HCT116 (cell line): Measurements from ENCODE around the gene TIAM2. TPM values are rescaled to one million over a fixed set of nuclear protein-coding genes. Genes with fewer than 3 reads are reported as not detected.

ENCODE experiments used
- ATAC-seq: fragments of 200-7000 bp; cut with Tn5 transposase; 2 replicates; pipeline ENCODE4 v1.9.1; 2020; ENCODE audit warnings: mild to moderate bottlenecking, moderate library complexity
- BruUV-seq: library from RNA; stranded (reverse); fragments of 400-500 nt; replicated peaks from 2 replicates; lab custom pipeline; 2021; lab: Mats Ljungman, UMichigan
- CTCF ChIA-PET: fragments of 300-600 bp; sonication (Branson Sonifier 250); formaldehyde crosslinking; loops from one replicate; lab custom pipeline; 2021; ENCODE audit warnings: antibody characterized with exemption; lab: Charles Lee
- POLR2A ChIA-PET: fragments of 300-600, 350-600 bp; sonication (Branson Sonifier 250); formaldehyde crosslinking; loops from one replicate; lab custom pipeline; 2021; ENCODE audit warnings: antibody characterized with exemption; lab: Charles Lee
- RAD21 ChIA-PET, 2 experiments: fragments of 300-600 bp; sonication (Branson Sonifier 250); formaldehyde crosslinking; loops; one replicate each; lab custom pipeline; 2023; ENCODE audit warnings: low total read pairs in 2 of 2; ENCODE audit not compliant: uncharacterized antibody in 2 of 2, unreplicated experiment in 2 of 2, low non-redundant PET in 1 of 2; lab: Charles Lee
- DNase-seq: peaks from one replicate; pipeline ENCODE4 v3.0.0-alpha.2; 2010; ENCODE audit warnings: low read depth, low spot score
- H2AFZ ChIP-seq: fragments of 200-600 bp; shearing (Covaris generic), sonication (generic); 2 replicates; pipeline ENCODE4 v1.6.1; 2017; ENCODE audit warnings: low read depth, mixed run types, mixed read lengths, antibody characterized with exemption, low read length; ENCODE audit not compliant: poor library complexity, severe bottlenecking
- H3K27ac ChIP-seq: 2 replicates; pipeline ENCODE4 v1.5.1; 2012; ENCODE audit warnings: low read depth, low read length
- H3K27me3 ChIP-seq: fragments of 200-600 bp; sonication (generic); 2 replicates; pipeline ENCODE4 v1.6.1; 2016; ENCODE audit warnings: mixed run types, low read length, mixed read lengths; ENCODE audit not compliant: insufficient read depth
- H3K36me3 ChIP-seq, 2 experiments: fragments of 200-500 bp in 1 of 2; fragments of 200-600 bp in 1 of 2; sonication (Bioruptor generic) in 1 of 2; sonication (generic) in 1 of 2; 2 replicates each; pipeline versions ENCODE4 v1.5.1 to v1.6.1; 2014 to 2016; ENCODE audit warnings: low read length in 2 of 2, inconsistent platforms in 1 of 2, mixed read lengths in 1 of 2, mixed run types in 1 of 2; ENCODE audit not compliant: insufficient read depth in 2 of 2, control insufficient read depth in 1 of 2
- H3K4me1 ChIP-seq, 2 experiments: fragments of 200-600 bp in 1 of 2; sonication (generic) in 1 of 2; 2 replicates each; pipeline versions ENCODE4 v1.5.1 to v1.6.1; 2012 to 2017; ENCODE audit warnings: low read length in 2 of 2, inconsistent platforms in 1 of 2, mild to moderate bottlenecking in 1 of 2, mixed read lengths in 1 of 2, mixed run types in 1 of 2, moderate library complexity in 1 of 2; ENCODE audit not compliant: insufficient read depth in 2 of 2, control insufficient read depth in 1 of 2
- H3K4me2 ChIP-seq: fragments of 200-600 bp; sonication (generic); 2 replicates; pipeline ENCODE4 v1.6.1; 2017; ENCODE audit warnings: mixed run types, low read length, mixed read lengths
- H3K4me3 ChIP-seq, 2 experiments: fragments of 200-600 bp in 1 of 2; sonication (generic) in 1 of 2; replicated peaks in 1 of 2; 2 replicates each; pipeline ENCODE4 v1.5.1; 2011 to 2016; ENCODE audit warnings: low read length in 2 of 2, control low read depth in 1 of 2, low read depth in 1 of 2, mild to moderate bottlenecking in 1 of 2, mixed read lengths in 1 of 2, mixed run types in 1 of 2
- H3K79me2 ChIP-seq: fragments of 200-600 bp; sonication (generic); 2 replicates; pipeline ENCODE4 v1.6.1; 2017; ENCODE audit warnings: mild to moderate bottlenecking, mixed run types, low read length, moderate library complexity, mixed read lengths; ENCODE audit not compliant: insufficient read depth
- H3K9ac ChIP-seq: fragments of 200-600 bp; sonication (generic); 2 replicates; pipeline ENCODE4 v1.6.1; 2016; ENCODE audit warnings: low read length, mixed read lengths
- H3K9me2 ChIP-seq: fragments of 200-600 bp; sonication (generic), shearing (Covaris generic); 2 replicates; pipeline ENCODE4 v1.6.1; 2017; ENCODE audit warnings: mixed run types, mild to moderate bottlenecking, moderate library complexity; ENCODE audit not compliant: insufficient read depth
- H3K9me3 ChIP-seq, 2 experiments: fragments of 200-500 bp in 1 of 2; fragments of 200-600 bp in 1 of 2; sonication (Bioruptor generic) in 1 of 2; sonication (generic) in 1 of 2; 2 replicates each; pipeline ENCODE4 v1.6.1; 2014 to 2017; ENCODE audit warnings: low read length in 2 of 2, mixed read lengths in 2 of 2, inconsistent platforms in 1 of 2, low read depth in 1 of 2, mild to moderate bottlenecking in 1 of 2, mixed run types in 1 of 2, moderate library complexity in 1 of 2; ENCODE audit not compliant: control insufficient read depth in 1 of 2, insufficient read depth in 1 of 2
- H4K20me1 ChIP-seq: fragments of 200-600 bp; sonication (generic), shearing (Covaris generic); 2 replicates; pipeline ENCODE4 v1.6.1; 2017; ENCODE audit warnings: mixed run types, mild to moderate bottlenecking, moderate library complexity; ENCODE audit not compliant: insufficient read depth
- ATF3 ChIP-seq: IDR thresholded peaks from 2 replicates; pipeline ENCODE4 v1.6.1; 2012
- CBX3 ChIP-seq: IDR thresholded peaks from 2 replicates; pipeline ENCODE4 v1.6.1; 2012; ENCODE audit warnings: low read depth
- CTCF ChIP-seq, 3 experiments: fragments of 200-600 bp in 1 of 3; sonication (generic) in 1 of 3; IDR thresholded peaks in 2 of 3; conservative IDR thresholded peaks in 1 of 3; 2 replicates each; pipeline ENCODE4 v1.5.1; 2012 to 2017; ENCODE audit warnings: low read depth in 2 of 3, low read length in 2 of 3, antibody characterized with exemption in 1 of 3, borderline replicate concordance in 1 of 3, control low read depth in 1 of 3, mild to moderate bottlenecking in 1 of 3, mixed read lengths in 1 of 3, mixed run types in 1 of 3, moderate library complexity in 1 of 3; ENCODE audit not compliant: insufficient read depth in 1 of 3
- ELF1 ChIP-seq: IDR thresholded peaks from 2 replicates; pipeline ENCODE4 v1.6.1; 2012; ENCODE audit warnings: low read depth, borderline replicate concordance
- EZH2 ChIP-seq: fragments of 200-600 bp; sonication (generic); IDR thresholded peaks from 2 replicates; pipeline ENCODE4 v1.6.1; 2017; ENCODE audit warnings: antibody characterized with exemption, mixed run types
- EZH2phosphoT487 ChIP-seq: fragments of 200-600 bp; IDR thresholded peaks from 2 replicates; pipeline ENCODE4 v1.6.1; 2018; ENCODE audit warnings: antibody characterized with exemption, borderline replicate concordance
- JUND ChIP-seq: IDR thresholded peaks from 2 replicates; pipeline ENCODE4 v1.6.1; 2012
- MAX ChIP-seq: IDR thresholded peaks from 2 replicates; pipeline ENCODE4 v1.6.1; 2012
- POLR2A ChIP-seq: IDR thresholded peaks from 2 replicates; pipeline ENCODE4 v1.7.0; 2011; ENCODE audit warnings: borderline replicate concordance; ENCODE audit not compliant: insufficient read depth, insufficient read length; ENCODE audit errors: extremely low read depth
- REST ChIP-seq: IDR thresholded peaks from 2 replicates; pipeline ENCODE4 v1.6.1; 2012; ENCODE audit warnings: low read depth
- SIN3A ChIP-seq: IDR thresholded peaks from 2 replicates; pipeline ENCODE4 v1.6.1; 2012; ENCODE audit warnings: low read depth
- SP1 ChIP-seq: IDR thresholded peaks from 2 replicates; pipeline ENCODE4 v1.6.1; 2012; ENCODE audit warnings: low read depth
- SRF ChIP-seq: IDR thresholded peaks from 2 replicates; pipeline ENCODE4 v1.6.1; 2012; ENCODE audit warnings: low read depth
- TCF7L2 ChIP-seq: IDR thresholded peaks from 2 replicates; pipeline ENCODE4 v1.7.0; 2011; ENCODE audit warnings: borderline replicate concordance, inconsistent platforms; ENCODE audit not compliant: insufficient read depth, insufficient read length; ENCODE audit errors: extremely low read depth
- ZBTB33 ChIP-seq: IDR thresholded peaks from 2 replicates; pipeline ENCODE4 v1.6.1; 2011; ENCODE audit warnings: mild to moderate bottlenecking, low read length, moderate library complexity; ENCODE audit not compliant: insufficient replicate concordance; ENCODE audit errors: extremely low read depth
- ZNF274 ChIP-seq: fragments of 200-500 bp; sonication (Bioruptor generic); IDR thresholded peaks from 2 replicates; pipeline ENCODE4 v1.6.1; 2014; ENCODE audit warnings: mild to moderate bottlenecking, low read depth, low read length, inconsistent platforms
- intact Hi-C: fragments of 100-400 bp; cut with micrococcal nuclease; formaldehyde crosslinking; loops from 2 replicates; pipeline ENCODE4 v1.10.0; 2022
- total RNA-seq: library from RNA; stranded (reverse); gene quantifications from one replicate; pipeline ENCODE4 v1.2.1, GENCODE V29; 2021; ENCODE audit not compliant: unreplicated experiment

Gene TIAM2
- total RNA-seq, 1 experiment from 2014 or later: 9.4 TPM

- Histone ChIP-seq H3K27ac (no peak overlapping the region), H3K4me1 (peaks cover 11 to 16% of the 10 kb centered on the region in 2 experiments), H3K4me2 (no peak overlapping the region), H3K36me3 (no peaks in the 10 kb centered on the region), H3K79me2 (no peaks in the 10 kb centered on the region), H3K27me3 (no peaks in the 10 kb centered on the region), H3K4me3 (no peak overlapping the region), H4K20me1 (no peaks in the 10 kb centered on the region), H3K9ac (no peak overlapping the region), H2AFZ (no peak overlapping the region), H3K9me3 (no peaks in the 10 kb centered on the region), H3K9me2 (no peaks in the 10 kb centered on the region)
- intact Hi-C loops: loop anchor here (2.0 kb wide), 1 partner anchor 17 kb away; no protein-coding TSS in a partner anchor
- TF ChIP-seq CTCF (IDR thresholded peaks at IDR 0.05 in 2 of 3, conservative IDR thresholded peaks at IDR 0.05 in 1 of 3; ENCODE audit: borderline replicate concordance in 1 of 3, insufficient read depth in 1 of 3, low read depth in 2 of 3, low read length in 2 of 3) (no peak), ELF1 (no peak), POLR2A (no peak), ZNF274 (no peak), REST (no peak), SRF (no peak), MAX (no peak), SP1 (no peak), EZH2phosphoT487 (no peak), SIN3A (no peak), ZBTB33 (no peak), CBX3 (no peak), ATF3 (no peak), EZH2 (no peak), JUND (no peak), TCF7L2 (no peak)
- no peak for DNase-seq
- ChIA-PET CTCF (no interaction called here), POLR2A (no interaction called here), RAD21 (no interaction called here)
- BruUV-seq: no TSS peak
- no peak for ATAC-seq
Measured at GRCh38 chr6:154953644-154954043, 41.5 kb upstream of the TIAM2 start.
